PC-9 (cell line): ENCODE measurements around the gene FAM117A. TPM values are rescaled to one million over a fixed set of nuclear protein-coding genes. Genes with fewer than 3 reads are reported as not detected.

Experiments
- BruUV-seq: library from RNA; stranded (reverse); fragments of 400-500 nt; replicated peaks from 2 replicates; lab custom pipeline; 2021; lab: Mats Ljungman, UMichigan
- CTCF ChIA-PET: fragments of 300-600 bp; sonication (Branson Sonifier 250); formaldehyde crosslinking; loops from one replicate; lab custom pipeline; 2022; ENCODE audit warnings: antibody characterized with exemption; lab: Charles Lee
- POLR2A ChIA-PET: fragments of 300-600 bp; sonication (Branson Sonifier 250); formaldehyde crosslinking; loops from one replicate; lab custom pipeline; 2022; ENCODE audit warnings: antibody characterized with exemption; ENCODE audit not compliant: unreplicated experiment; lab: Charles Lee
- DNase-seq, 2 experiments: peaks; one replicate each; pipeline versions ENCODE4 v3.0.0 to v3.0.0-alpha.2; 2015 to 2022; ENCODE audit warnings: mixed read lengths in 1 of 2
- H2AFZ ChIP-seq: fragments of 200-600 bp; sonication (generic); 2 replicates; pipeline ENCODE4 v1.8.1; 2017; ENCODE audit warnings: antibody characterized with exemption
- H3F3A ChIP-seq: fragments of 200-600 bp; sonication (generic); 2 replicates; pipeline ENCODE4 v1.8.1; 2017; ENCODE audit warnings: antibody characterized with exemption, mild to moderate bottlenecking, low read depth; ENCODE audit not compliant: insufficient read depth
- H3K27ac ChIP-seq: fragments of 200-600 bp; sonication (generic); 2 replicates; pipeline ENCODE4 v1.6.1; 2016; ENCODE audit warnings: mixed run types
- H3K27me3 ChIP-seq: fragments of 200-600 bp; sonication (generic); 2 replicates; pipeline ENCODE4 v1.6.1; 2016; ENCODE audit warnings: low read depth, mixed run types; ENCODE audit not compliant: insufficient read depth
- H3K36me3 ChIP-seq: fragments of 200-600 bp; sonication (generic); 2 replicates; pipeline ENCODE4 v1.6.1; 2016; ENCODE audit warnings: low read depth, mixed run types
- H3K4me1 ChIP-seq: fragments of 200-600 bp; sonication (generic); replicated peaks from 2 replicates; pipeline ENCODE4 v1.6.1; 2016; ENCODE audit warnings: mixed run types; ENCODE audit not compliant: insufficient read depth
- H3K4me2 ChIP-seq: fragments of 200-600 bp; sonication (generic); 2 replicates; pipeline ENCODE4 v1.6.1; 2017; ENCODE audit warnings: mixed run types
- H3K4me3 ChIP-seq: fragments of 200-600 bp; sonication (generic); 2 replicates; pipeline ENCODE4 v1.6.1; 2016; ENCODE audit warnings: mixed run types
- H3K79me2 ChIP-seq: fragments of 200-600 bp; sonication (generic); 2 replicates; pipeline ENCODE4 v1.6.1; 2017; ENCODE audit warnings: low read depth, mixed run types
- H3K9me2 ChIP-seq: fragments of 200-600 bp; sonication (generic); 2 replicates; pipeline ENCODE4 v1.8.1; 2017; ENCODE audit warnings: mild to moderate bottlenecking; ENCODE audit not compliant: insufficient read depth
- H3K9me3 ChIP-seq: fragments of 200-600 bp; sonication (generic); 2 replicates; pipeline ENCODE4 v1.8.1; 2016; ENCODE audit warnings: low read depth; ENCODE audit not compliant: insufficient read depth
- H4K20me1 ChIP-seq: fragments of 200-600 bp; sonication (generic); 2 replicates; pipeline ENCODE4 v1.8.1; 2017; ENCODE audit not compliant: insufficient read depth
- EZH2 ChIP-seq: fragments of 200-600 bp; sonication (generic); IDR thresholded peaks from 2 replicates; pipeline ENCODE4 v1.8.0; 2017; ENCODE audit warnings: antibody characterized with exemption, low read depth
- intact Hi-C: fragments of 100-400 bp; cut with micrococcal nuclease; formaldehyde crosslinking; loops from one replicate; pipeline ENCODE4 v1.10.0; 2022; ENCODE audit not compliant: unreplicated experiment
- total RNA-seq: library from RNA; stranded (reverse); gene quantifications from 2 replicates; pipeline ENCODE4 v1.2.3, GENCODE V29; 2021
- TF ChIP-seq, protein P1 (sequence below): fragments of 200-600 bp; sonication (generic); conservative IDR thresholded peaks from 2 replicates; pipeline ENCODE4 v1.6.1; 2017; ENCODE audit warnings: mixed run types, antibody characterized with exemption, mild to moderate bottlenecking, moderate library complexity

The FAM117A gene
- total RNA-seq, 1 experiment from 2014 or later, result 15.0 TPM

DNA sequence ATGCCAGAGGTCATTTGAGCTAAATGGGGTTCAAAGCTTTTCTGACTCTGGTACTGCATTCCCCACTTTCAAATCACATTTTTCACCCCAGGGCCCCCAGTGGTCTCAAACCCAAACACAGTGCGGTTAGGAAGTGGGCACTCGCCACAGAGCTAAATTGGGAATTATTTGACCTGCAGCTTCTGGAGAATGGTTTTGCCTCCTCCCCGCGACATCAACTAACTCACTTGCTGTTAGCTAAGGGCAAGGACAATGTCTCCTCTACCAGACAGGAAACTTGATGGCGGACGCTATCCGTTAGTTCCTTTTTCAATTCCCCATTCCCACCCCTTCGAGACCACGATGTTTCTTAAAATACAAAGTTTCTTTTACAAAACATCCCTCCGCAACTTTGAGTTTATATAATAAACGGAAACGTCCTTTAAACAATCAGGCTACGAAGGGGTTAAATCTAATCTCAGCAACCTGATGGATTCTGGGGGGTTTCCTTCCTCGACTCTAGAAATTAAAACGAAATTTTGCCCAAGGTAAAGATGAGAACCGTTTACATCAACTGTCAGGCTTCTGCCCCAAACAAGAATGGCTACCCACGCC is 24.1 kb upstream of the FAM117A start:
- H4K20me1 ChIP-seq, result peaks cover 37% of the 10 kb centered on the region
- DNase-seq, result no peak
- no peaks in the 10 kb centered on the region for H3K27me3 ChIP-seq
- TF ChIP-seq, protein P1, sequence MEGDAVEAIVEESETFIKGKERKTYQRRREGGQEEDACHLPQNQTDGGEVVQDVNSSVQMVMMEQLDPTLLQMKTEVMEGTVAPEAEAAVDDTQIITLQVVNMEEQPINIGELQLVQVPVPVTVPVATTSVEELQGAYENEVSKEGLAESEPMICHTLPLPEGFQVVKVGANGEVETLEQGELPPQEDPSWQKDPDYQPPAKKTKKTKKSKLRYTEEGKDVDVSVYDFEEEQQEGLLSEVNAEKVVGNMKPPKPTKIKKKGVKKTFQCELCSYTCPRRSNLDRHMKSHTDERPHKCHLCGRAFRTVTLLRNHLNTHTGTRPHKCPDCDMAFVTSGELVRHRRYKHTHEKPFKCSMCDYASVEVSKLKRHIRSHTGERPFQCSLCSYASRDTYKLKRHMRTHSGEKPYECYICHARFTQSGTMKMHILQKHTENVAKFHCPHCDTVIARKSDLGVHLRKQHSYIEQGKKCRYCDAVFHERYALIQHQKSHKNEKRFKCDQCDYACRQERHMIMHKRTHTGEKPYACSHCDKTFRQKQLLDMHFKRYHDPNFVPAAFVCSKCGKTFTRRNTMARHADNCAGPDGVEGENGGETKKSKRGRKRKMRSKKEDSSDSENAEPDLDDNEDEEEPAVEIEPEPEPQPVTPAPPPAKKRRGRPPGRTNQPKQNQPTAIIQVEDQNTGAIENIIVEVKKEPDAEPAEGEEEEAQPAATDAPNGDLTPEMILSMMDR, result no peak
- TF ChIP-seq EZH2, result no peak
- H3F3A ChIP-seq, result no peaks in the 10 kb centered on the region; the same call in 1 of the 2 replicates
- peak overlapping the region; percentile 91 for H3K27ac ChIP-seq
- POLR2A ChIA-PET, result interaction anchor here (0.6 to 1.0 kb wide), 4 partner anchors 24 to 596 kb away, joined by 3 to 6 read pairs (median 4); partner anchors contain the start of gene FAM117A
- CTCF ChIA-PET, result no interaction called here
- intact Hi-C loops, result loop anchor here (1.0 to 10.0 kb wide), 3 partner anchors 24 to 213 kb away; partner anchors contain the start of genes FAM117A and NXPH3
- H3K9me3 ChIP-seq, result no peaks in the 10 kb centered on the region
- H3K4me3 ChIP-seq, result peak overlapping the region; percentile 88
- peaks cover 24% of the 10 kb centered on the region for H3K4me1 ChIP-seq
- peak overlapping the region; percentile 85 for H2AFZ ChIP-seq
- H3K4me2 ChIP-seq, result peak overlapping the region; percentile 90
- no TSS peak for BruUV-seq
- H3K9me2 ChIP-seq, result no peaks in the 10 kb centered on the region
- peaks cover 38% of the 10 kb centered on the region for H3K79me2 ChIP-seq
- peaks cover 14% of the 10 kb centered on the region for H3K36me3 ChIP-seq

DNA sequence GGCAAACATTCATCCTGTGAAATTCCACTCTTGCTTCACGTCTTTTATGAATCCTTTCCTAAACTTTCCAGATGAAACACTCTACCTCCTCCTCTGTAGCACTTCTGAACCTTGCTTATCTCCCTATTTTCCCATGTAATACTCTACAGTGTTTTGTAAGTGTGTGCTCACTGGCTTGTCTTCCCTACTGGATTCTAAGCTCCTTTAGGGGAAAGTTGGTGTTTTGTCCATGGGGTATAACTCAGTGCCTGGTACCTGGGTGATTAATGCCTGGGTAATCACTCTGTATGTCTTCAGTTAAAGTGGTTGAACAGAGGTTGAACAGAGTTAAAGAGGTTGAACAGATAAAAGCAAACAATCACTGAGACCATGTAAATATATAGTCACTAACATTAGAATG is 20.7 kb upstream of the FAM117A start:
- Histone ChIP-seq H3K4me1 (peaks cover 13% of the 10 kb centered on the region), H3K27ac (no peak overlapping the region), H3K27me3 (no peaks in the 10 kb centered on the region), H3K79me2 (peaks cover 4% of the 10 kb centered on the region), H3K9me3 (no peaks in the 10 kb centered on the region), H3K36me3 (no peaks in the 10 kb centered on the region), H3F3A (no peaks in the 10 kb centered on the region; the same call in 1 of the 2 replicates), H3K9me2 (no peaks in the 10 kb centered on the region), H3K4me3 (no peak overlapping the region), H2AFZ (no peak overlapping the region), H3K4me2 (no peak overlapping the region), H4K20me1 (peaks cover 5% of the 10 kb centered on the region)
- intact Hi-C loops, result loop anchor here (10.0 kb wide), 1 partner anchor 210 kb away; the partner anchor contains the start of gene NXPH3
- no peak for DNase-seq
- TF ChIP-seq, protein P1, result no peak
- no peak for TF ChIP-seq EZH2
- ChIA-PET POLR2A (interaction anchor here (0.6 kb wide), 1 partner anchor 11 kb away, joined by 6 read pairs; no protein-coding TSS in a partner anchor), CTCF (no interaction called here)
- no TSS peak for BruUV-seq

DNA sequence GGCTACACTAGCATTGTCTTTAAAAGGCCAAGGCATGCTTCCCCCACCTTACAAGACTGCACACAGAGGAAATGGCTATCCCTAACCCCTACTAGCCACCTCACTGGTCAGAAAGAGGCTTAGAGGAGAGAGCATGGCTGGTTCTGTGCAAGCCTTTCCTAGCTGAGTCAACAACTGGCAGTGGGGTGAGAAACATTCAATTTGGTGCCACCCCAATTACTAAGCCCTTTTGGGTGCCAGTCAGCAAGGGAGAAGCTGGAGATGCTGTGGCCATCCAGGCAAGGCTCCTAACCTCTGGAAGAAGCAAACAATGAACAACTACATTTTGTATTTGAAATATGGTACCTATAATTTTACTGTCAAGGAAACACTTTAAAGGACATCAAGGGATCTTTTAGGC is 19.9 kb upstream of the FAM117A start:
- TF ChIP-seq, protein P1, result no peak
- TF ChIP-seq EZH2, result no peak
- peaks cover 2% of the 10 kb centered on the region; the same call in 1 of the 2 replicates for H3K27me3 ChIP-seq
- H3K79me2 ChIP-seq, result no peaks in the 10 kb centered on the region
- POLR2A ChIA-PET, result no interaction called here
- no peaks in the 10 kb centered on the region for H4K20me1 ChIP-seq
- H3K36me3 ChIP-seq, result no peaks in the 10 kb centered on the region
- H3F3A ChIP-seq, result no peaks in the 10 kb centered on the region; the same call in 1 of the 2 replicates
- no peak overlapping the region for H3K27ac ChIP-seq
- no peak overlapping the region for H3K4me3 ChIP-seq
- CTCF ChIA-PET, result interaction anchor here (0.6 kb wide), 1 partner anchor 207 kb away, joined by 3 read pairs; no protein-coding TSS in a partner anchor
- H3K4me2 ChIP-seq, result no peak overlapping the region
- BruUV-seq, result no TSS peak
- intact Hi-C loops, result loop anchor here (10.0 kb wide), 1 partner anchor 209 kb away; the partner anchor contains the start of gene NXPH3
- H3K9me2 ChIP-seq, result no peaks in the 10 kb centered on the region
- DNase-seq, result no peak
- no peaks in the 10 kb centered on the region for H3K9me3 ChIP-seq
- peaks cover 10% of the 10 kb centered on the region for H3K4me1 ChIP-seq
- H2AFZ ChIP-seq, result no peak overlapping the region
